Common myeloid progenitor, CD34-positive (primary cell): Measurements from ENCODE around the gene MPZL3.

Experiments
- CTCF ChIA-PET: fragments of 350-600 bp; sonication (Branson Sonifier 250); formaldehyde crosslinking; loops from one replicate; lab custom pipeline; 2021; ENCODE audit warnings: antibody characterized with exemption; lab: Charles Lee
- POLR2A ChIA-PET: fragments of 350-600 bp; sonication (Branson Sonifier 250); formaldehyde crosslinking; loops from one replicate; lab custom pipeline; 2021; ENCODE audit warnings: antibody characterized with exemption; lab: Charles Lee
- DNase-seq, 3 donors: peaks; one replicate each; pipeline versions ENCODE4 v3.0.0 to v3.0.0-alpha.2; 2013
- H3K27ac ChIP-seq, 2 experiments: 1 replicate in 1 of 2; 2 replicates in 1 of 2; pipeline ENCODE4 v1.7.0; 2013; ENCODE audit warnings: inconsistent platforms in 2 of 2, low read length in 2 of 2, mild to moderate bottlenecking in 2 of 2, low read depth in 1 of 2, moderate library complexity in 1 of 2; ENCODE audit not compliant: severe bottlenecking in 2 of 2, insufficient read depth in 1 of 2, poor library complexity in 1 of 2
- H3K27me3 ChIP-seq, 5 experiments: replicated peaks in 2 of 5; 1 replicate in 3 of 5; 2 replicates in 2 of 5; pipeline versions ENCODE4 v1.6.1 to v1.7.0; 2013; ENCODE audit warnings: low read length in 4 of 5, mild to moderate bottlenecking in 2 of 5, moderate library complexity in 2 of 5, inconsistent platforms in 1 of 5; ENCODE audit not compliant: insufficient read depth in 5 of 5, control insufficient read depth in 4 of 5
- H3K36me3 ChIP-seq, 4 experiments: 1 replicate in 2 of 4; 2 replicates in 2 of 4; pipeline versions ENCODE4 v1.6.1 to v1.7.0; 2013; ENCODE audit warnings: low read length in 3 of 4, control low read depth in 1 of 4, mild to moderate bottlenecking in 1 of 4; ENCODE audit not compliant: control insufficient read depth in 4 of 4, insufficient read depth in 4 of 4
- H3K4me1 ChIP-seq, 4 experiments: 1 replicate in 3 of 4; 2 replicates in 1 of 4; pipeline versions ENCODE4 v1.6.1 to v1.7.1; 2013; ENCODE audit warnings: low read length in 3 of 4, mild to moderate bottlenecking in 3 of 4, control low read depth in 1 of 4, inconsistent platforms in 1 of 4, moderate library complexity in 1 of 4; ENCODE audit not compliant: control insufficient read depth in 4 of 4, insufficient read depth in 4 of 4; ENCODE audit errors: control extremely low read depth in 1 of 4
- H3K4me3 ChIP-seq, 7 experiments: 1 replicate in 4 of 7; 2 replicates in 3 of 7; pipeline versions ENCODE4 v1.5.1 to v1.7.0; 2013; ENCODE audit warnings: mild to moderate bottlenecking in 7 of 7, low read length in 6 of 7, moderate library complexity in 6 of 7, inconsistent platforms in 2 of 7, low read depth in 2 of 7, control low read depth in 1 of 7; ENCODE audit not compliant: insufficient read depth in 4 of 7, control insufficient read depth in 1 of 7; ENCODE audit errors: extremely low read depth in 1 of 7
- H3K9me3 ChIP-seq, 5 experiments: 1 replicate in 4 of 5; 2 replicates in 1 of 5; pipeline versions ENCODE4 v1.6.1 to v1.7.1; 2013; ENCODE audit warnings: low read length in 4 of 5, mild to moderate bottlenecking in 2 of 5, inconsistent platforms in 1 of 5, low read depth in 1 of 5, moderate library complexity in 1 of 5; ENCODE audit not compliant: control insufficient read depth in 4 of 5, insufficient read depth in 2 of 5; ENCODE audit errors: control extremely low read depth in 1 of 5
- WGBS: methylation state at CpG from one replicate; pipeline ENCODE4 v1.1.5; 2013; ENCODE audit not compliant: insufficient coverage; 5-methylcytosine and 5-hydroxymethylcytosine counted together

Gene MPZL3

GRCh38 chr11:118243161-118243560 is 9.0 kb downstream of the MPZL3 start:
- Histone ChIP-seq H3K27me3 (no peaks in the 10 kb centered on the region), H3K36me3 (no peaks in the 10 kb centered on the region), H3K9me3 (no peaks in the 10 kb centered on the region), H3K4me1 (peaks cover 45 to 56% (median 50%) of the 10 kb centered on the region in 4 experiments), H3K27ac (no peak overlapping the region), H3K4me3 (no peak overlapping the region)
- ChIA-PET POLR2A (no interaction called here), CTCF (interaction anchor here (1.2 to 4.9 kb wide), 7 partner anchors 9 to 45 kb away, joined by 3 to 29 read pairs (median 8); partner anchors contain the start of genes JAML and MPZL3)
- DNase-seq: no peak
- WGBS: 95% methylated on average over 6 of the region's 8 CpGs

GRCh38 chr11:118241764-118242098 is 10.4 kb downstream of the MPZL3 start:
- peaks cover 0 to 3% (median 0%) of the 10 kb centered on the region in 4 experiments for H3K36me3 ChIP-seq
- no peak for DNase-seq
- H3K27ac ChIP-seq: peak overlapping the region; percentile 85
- H3K4me3 ChIP-seq: peak overlapping the region in 2 of 7 experiments; percentile 52 to 54
- ChIA-PET POLR2A (interaction anchor here (1.1 to 1.6 kb wide), 2 partner anchors 28 to 43 kb away, joined by 4 to 5 read pairs; no protein-coding TSS in a partner anchor), CTCF (interaction anchor here (0.6 to 4.9 kb wide), 11 partner anchors 10 to 161 kb away, joined by 3 to 29 read pairs (median 4); partner anchors contain the start of genes JAML and MPZL3)
- no peaks in the 10 kb centered on the region for H3K27me3 ChIP-seq
- H3K4me1 ChIP-seq: peaks cover 46 to 69% (median 55%) of the 10 kb centered on the region in 4 experiments
- WGBS: 100% methylated on average over 1 of the region's 1 CpG
- H3K9me3 ChIP-seq: no peaks in the 10 kb centered on the region

GRCh38 chr11:118240999-118241763 is 11.0 kb downstream of the MPZL3 start:
- Histone ChIP-seq H3K27ac (peak overlapping the region; percentile 85), H3K9me3 (no peaks in the 10 kb centered on the region), H3K36me3 (peaks cover 0 to 3% (median 0%) of the 10 kb centered on the region in 4 experiments), H3K4me3 (peak overlapping the region in 4 of 7 experiments; percentile 9 to 58 (median 42)), H3K27me3 (no peaks in the 10 kb centered on the region), H3K4me1 (peaks cover 46 to 71% (median 56%) of the 10 kb centered on the region in 4 experiments)
- POLR2A ChIA-PET: interaction anchor here (0.6 to 1.6 kb wide), 4 partner anchors 11 to 43 kb away, joined by 3 to 5 read pairs (median 4); partner anchors contain the start of gene MPZL3
- peak; percentile 97 to 99 (median 97) for DNase-seq
- CTCF ChIA-PET: interaction anchor here (0.6 to 4.9 kb wide), 8 partner anchors 11 to 161 kb away, joined by 3 to 29 read pairs (median 6); partner anchors contain the start of genes JAML and MPZL3
- 6% methylated on average over 9 of the region's 9 CpGs for WGBS

- peak overlapping the region in 6 of 7 experiments; percentile 5 to 63 (median 40) for H3K4me3 ChIP-seq
- no peaks in the 10 kb centered on the region for H3K27me3 ChIP-seq
- CTCF ChIA-PET: interaction anchor here (0.9 to 4.9 kb wide), 9 partner anchors 9 to 113 kb away, joined by 3 to 29 read pairs (median 4); partner anchors contain the start of gene JAML
- POLR2A ChIA-PET: interaction anchor here (1.0 to 1.1 kb wide), 2 partner anchors 10 to 12 kb away, joined by 3 read pairs; partner anchors contain the start of gene MPZL3
- no peaks in the 10 kb centered on the region for H3K9me3 ChIP-seq
- peak in 1 of 3 donors; percentile 58 for DNase-seq
- WGBS: 45% methylated on average over 2 of the region's 5 CpGs
- peaks cover 0 to 3% (median 0%) of the 10 kb centered on the region in 4 experiments for H3K36me3 ChIP-seq
- H3K27ac ChIP-seq: peak overlapping the region; percentile 85
- peaks cover 46 to 73% (median 60%) of the 10 kb centered on the region in 4 experiments for H3K4me1 ChIP-seq
These were observed 12.5 kb downstream of the MPZL3 start for GRCh38 chr11:118239509-118240205.

- Histone ChIP-seq H3K27ac (no peak overlapping the region), H3K4me1 (peaks cover 46 to 73% (median 60%) of the 10 kb centered on the region in 4 experiments), H3K27me3 (no peaks in the 10 kb centered on the region), H3K4me3 (peak overlapping the region in 2 of 7 experiments; percentile 5 to 38), H3K9me3 (no peaks in the 10 kb centered on the region), H3K36me3 (peaks cover 0 to 3% (median 0%) of the 10 kb centered on the region in 4 experiments)
- WGBS: 50% methylated on average over 1 of the region's 1 CpG
- DNase-seq: peak in 1 of 3 donors; percentile 22
- POLR2A ChIA-PET: interaction anchor here (1.0 kb wide), 1 partner anchor 13 kb away, joined by 3 read pairs; the partner anchor contains the start of gene MPZL3
- CTCF ChIA-PET: interaction anchor here (0.9 to 4.9 kb wide), 7 partner anchors 9 to 52 kb away, joined by 3 to 29 read pairs (median 4); partner anchors contain the start of gene JAML
These were observed 13.2 kb downstream of the MPZL3 start for GRCh38 chr11:118238929-118239328.

GRCh38 chr11:118238421-118238820 is 13.7 kb downstream of the MPZL3 start:
- peak overlapping the region in 1 of 2 experiments; percentile 3 for H3K27ac ChIP-seq
- peaks cover 46 to 73% (median 60%) of the 10 kb centered on the region in 4 experiments for H3K4me1 ChIP-seq
- POLR2A ChIA-PET: no interaction called here
- peaks cover 0 to 3% (median 0%) of the 10 kb centered on the region in 4 experiments for H3K36me3 ChIP-seq
- no peaks in the 10 kb centered on the region for H3K27me3 ChIP-seq
- H3K9me3 ChIP-seq: no peaks in the 10 kb centered on the region
- H3K4me3 ChIP-seq: peak overlapping the region in 1 of 7 experiments; percentile 38
- WGBS: no CpG with 5 or more reads among the region's 2 CpGs
- peak in 1 of 3 donors; percentile 58 for DNase-seq
- CTCF ChIA-PET: interaction anchor here (1.2 to 4.9 kb wide), 4 partner anchors 8 to 26 kb away, joined by 4 to 29 read pairs (median 8); partner anchors contain the start of gene JAML
